Upper lobe of left lung (tissue), 4 donors: ENCODE measurements around the gene MADD.

Experiments used
- POLR2A ChIP-seq, 4 donors: fragments of 450-650 bp; IDR thresholded peaks; one replicate each; pipeline ENCODE4 v1.5.1; 2016 to 2017; ENCODE audit warnings: antibody characterized with exemption in 4 of 4, mild to moderate bottlenecking in 2 of 4
- POLR2AphosphoS5 ChIP-seq, 2 donors: sonication (generic); formaldehyde crosslinking; IDR thresholded peaks; one replicate each; pipeline ENCODE4 v1.5.1; 2017; ENCODE audit warnings: antibody characterized with exemption in 2 of 2
- TF ChIP-seq, protein P1 (sequence below), 6 experiments: fragments of 450-650 bp in 4 of 6; fragments of 200-600 bp in 2 of 6; sonication (generic) in 2 of 6; IDR thresholded peaks; one replicate each; pipeline ENCODE4 v1.5.1; 2016 to 2019; ENCODE audit warnings: antibody characterized with exemption in 6 of 6

DNA sequence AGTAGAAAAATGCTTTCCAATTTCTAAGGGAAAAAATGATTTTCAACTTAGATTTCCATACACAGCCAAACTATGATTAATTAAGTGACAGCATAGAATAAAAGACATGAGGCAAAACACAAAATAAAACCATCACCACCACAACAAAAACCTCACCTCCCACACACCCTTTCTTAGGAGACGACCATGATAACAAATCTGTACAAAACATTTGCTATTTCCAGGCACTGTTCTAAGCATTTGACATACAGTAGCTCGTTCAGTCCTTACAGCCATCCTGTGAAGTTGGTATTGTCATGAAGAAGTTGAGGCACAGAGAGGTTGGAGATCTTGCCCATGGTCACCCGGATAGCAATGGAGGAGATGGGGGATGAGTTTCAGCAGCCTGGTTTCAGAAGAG, 99.7 kb downstream of the MADD start:
- TF ChIP-seq, protein P1, sequence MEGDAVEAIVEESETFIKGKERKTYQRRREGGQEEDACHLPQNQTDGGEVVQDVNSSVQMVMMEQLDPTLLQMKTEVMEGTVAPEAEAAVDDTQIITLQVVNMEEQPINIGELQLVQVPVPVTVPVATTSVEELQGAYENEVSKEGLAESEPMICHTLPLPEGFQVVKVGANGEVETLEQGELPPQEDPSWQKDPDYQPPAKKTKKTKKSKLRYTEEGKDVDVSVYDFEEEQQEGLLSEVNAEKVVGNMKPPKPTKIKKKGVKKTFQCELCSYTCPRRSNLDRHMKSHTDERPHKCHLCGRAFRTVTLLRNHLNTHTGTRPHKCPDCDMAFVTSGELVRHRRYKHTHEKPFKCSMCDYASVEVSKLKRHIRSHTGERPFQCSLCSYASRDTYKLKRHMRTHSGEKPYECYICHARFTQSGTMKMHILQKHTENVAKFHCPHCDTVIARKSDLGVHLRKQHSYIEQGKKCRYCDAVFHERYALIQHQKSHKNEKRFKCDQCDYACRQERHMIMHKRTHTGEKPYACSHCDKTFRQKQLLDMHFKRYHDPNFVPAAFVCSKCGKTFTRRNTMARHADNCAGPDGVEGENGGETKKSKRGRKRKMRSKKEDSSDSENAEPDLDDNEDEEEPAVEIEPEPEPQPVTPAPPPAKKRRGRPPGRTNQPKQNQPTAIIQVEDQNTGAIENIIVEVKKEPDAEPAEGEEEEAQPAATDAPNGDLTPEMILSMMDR (IDR thresholded peaks at IDR 0.05), result no peak
- TF ChIP-seq POLR2A (IDR thresholded peaks at IDR 0.05) (no peak), POLR2AphosphoS5 (IDR thresholded peaks at IDR 0.05) (no peak)
